NCI-H187 (cell line): Measurements from ENCODE around the gene NGF.

Source experiments
- DNase-seq, 2 experiments: peaks; one replicate each; lab custom pipeline; 2025; lab: John Stamatoyannopoulos, UW

The NGF gene

DNA sequence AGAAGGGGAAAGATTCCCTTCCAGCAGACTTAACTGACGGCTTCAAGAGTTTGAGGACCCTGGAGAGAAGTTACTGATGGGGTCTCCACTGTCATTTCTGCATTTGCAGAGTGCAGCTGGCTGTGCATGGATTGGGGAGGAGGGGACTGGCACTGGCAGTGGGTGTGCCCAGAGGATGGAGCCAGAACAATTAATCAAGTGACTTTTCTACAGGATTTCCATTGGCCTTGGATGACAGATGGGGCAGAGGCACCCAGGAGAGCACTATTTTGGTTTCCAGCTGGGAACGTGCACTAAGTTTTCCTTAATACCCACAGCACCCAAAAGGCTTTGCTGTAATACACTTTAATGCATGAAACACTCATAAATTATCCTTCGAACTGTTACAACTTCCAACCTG lies 1.3 kb downstream of the NGF start:
- no peak for DNase-seq

DNA sequence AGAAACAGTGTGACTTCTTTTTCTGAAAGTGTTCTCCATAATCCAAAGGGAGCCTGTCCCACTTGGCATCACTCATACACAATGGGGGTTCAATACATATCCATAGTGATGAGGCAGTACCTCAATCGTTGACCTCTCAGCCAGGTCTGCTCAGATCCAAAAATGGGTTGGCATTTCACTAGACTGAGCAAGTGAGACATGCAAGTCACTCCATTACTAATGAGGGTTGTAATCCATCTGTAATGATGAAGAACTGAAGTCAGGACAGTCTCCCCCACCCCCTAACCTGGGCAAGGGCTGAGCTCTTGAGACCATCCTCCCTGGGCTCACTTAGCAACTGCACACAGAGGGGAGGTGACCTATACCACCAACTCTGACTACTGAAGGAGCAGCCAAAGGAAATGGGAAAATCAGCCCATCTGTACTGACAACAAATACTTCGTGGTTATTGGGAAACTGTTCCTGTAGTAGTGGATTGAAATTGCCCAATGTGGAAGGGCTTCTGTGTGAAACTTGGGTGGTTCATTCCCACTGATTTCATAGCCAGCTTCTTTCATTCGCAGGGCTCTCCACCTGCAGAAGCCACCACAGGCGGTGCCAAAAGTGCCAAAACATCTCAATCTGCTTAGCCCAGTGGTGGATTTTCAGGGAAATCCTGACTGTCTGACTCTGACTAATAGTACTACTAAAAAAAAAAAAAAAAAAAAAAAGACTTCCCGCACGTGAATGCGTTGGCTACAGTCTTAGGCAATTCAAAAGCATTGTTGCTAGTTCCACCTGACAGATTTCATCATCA lies 5.0 kb downstream of the NGF start:
- DNase-seq, result no peak

DNA sequence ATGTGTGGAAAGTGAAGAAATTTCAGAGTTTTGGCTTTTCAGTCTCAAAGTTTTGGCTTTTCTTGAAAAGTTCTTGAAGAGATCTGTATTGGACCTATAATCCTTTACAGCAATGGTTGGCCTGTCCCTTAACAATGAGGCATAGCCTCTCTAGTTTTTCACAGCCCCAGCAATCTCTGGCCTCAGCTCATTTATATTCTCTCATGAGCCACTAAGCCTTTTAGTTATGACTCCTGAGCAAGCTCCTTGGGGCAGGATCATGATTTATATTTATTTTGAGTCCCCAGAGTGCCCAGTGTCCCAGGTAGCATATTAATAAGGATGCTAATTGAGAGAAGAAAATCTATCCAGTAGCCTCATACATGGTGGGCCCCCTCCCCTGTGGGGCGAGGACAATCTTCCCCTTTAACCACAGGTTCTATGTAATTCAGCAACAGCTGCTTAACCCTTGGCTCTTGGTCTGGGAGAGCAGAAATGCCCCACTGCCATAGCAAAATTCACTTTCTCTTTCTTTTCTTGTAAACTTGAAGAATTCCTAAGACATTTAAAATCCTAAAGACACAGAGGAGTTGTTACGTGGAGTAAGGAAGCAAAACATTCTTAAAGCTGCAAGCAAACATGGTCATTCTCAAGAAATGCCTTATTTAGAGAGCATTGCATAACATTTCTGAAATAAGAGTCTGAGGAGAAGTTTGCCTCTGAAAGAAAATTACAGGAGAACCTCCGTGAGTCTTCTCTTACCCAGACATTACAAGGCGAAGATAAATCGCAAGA lies 6.3 kb downstream of the NGF start:
- DNase-seq, result no peak

GRCh38 chr1:115330480-115331013 lies 7.5 kb downstream of the NGF start:
- DNase-seq, result no peak

DNA sequence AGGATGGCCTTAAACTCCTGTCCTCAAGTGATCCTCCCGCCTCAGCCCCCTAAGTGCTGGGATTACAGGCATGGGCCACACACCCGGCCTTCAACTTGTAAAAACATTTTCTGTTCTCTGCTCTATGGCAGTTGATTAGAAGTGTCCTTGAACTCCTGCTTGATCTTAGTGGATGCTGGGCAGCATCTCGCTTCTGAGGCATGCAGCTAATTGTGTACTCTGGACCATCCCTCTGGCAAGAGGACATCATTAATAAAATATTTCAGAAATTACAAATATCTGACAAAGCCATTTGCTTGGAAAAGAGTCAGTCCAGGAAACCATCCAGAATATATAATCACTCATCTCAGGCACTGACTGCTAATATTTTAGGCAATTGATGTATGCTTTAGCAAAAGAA lies 8.1 kb downstream of the NGF start:
- DNase-seq, result no peak

- DNase-seq, result no peak
Observed at GRCh38 chr1:115327270-115327669, 10.8 kb downstream of the NGF start.

GRCh38 chr1:115326419-115326818 lies 11.6 kb downstream of the NGF start:
- no peak for DNase-seq

DNA sequence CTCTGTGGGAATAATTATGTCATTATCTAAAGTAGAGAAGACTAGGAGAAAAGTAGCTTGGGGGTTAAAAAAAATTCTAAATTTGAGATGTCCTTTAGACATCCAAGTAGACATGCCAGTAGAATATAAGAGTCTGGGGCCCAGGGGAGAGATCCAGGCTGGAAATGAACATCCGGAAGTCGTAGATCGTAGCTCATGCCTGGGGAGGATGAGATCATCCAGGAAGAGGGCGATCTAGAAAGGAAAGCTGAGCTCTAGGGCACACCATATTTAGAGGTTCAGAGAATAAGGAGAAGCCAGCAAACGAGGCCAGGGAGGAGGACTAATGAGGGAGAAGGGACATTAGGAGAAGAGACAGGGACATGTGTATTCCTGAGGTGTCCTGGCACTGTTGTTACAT lies 12.2 kb downstream of the NGF start:
- DNase-seq, result no peak

- DNase-seq, result no peak
Observed at GRCh38 chr1:115324649-115325420, 13.2 kb downstream of the NGF start.

GRCh38 chr1:115323366-115324004 lies 14.6 kb downstream of the NGF start:
- no peak for DNase-seq

GRCh38 chr1:115322631-115323030 lies 15.4 kb downstream of the NGF start:
- no peak for DNase-seq

DNA sequence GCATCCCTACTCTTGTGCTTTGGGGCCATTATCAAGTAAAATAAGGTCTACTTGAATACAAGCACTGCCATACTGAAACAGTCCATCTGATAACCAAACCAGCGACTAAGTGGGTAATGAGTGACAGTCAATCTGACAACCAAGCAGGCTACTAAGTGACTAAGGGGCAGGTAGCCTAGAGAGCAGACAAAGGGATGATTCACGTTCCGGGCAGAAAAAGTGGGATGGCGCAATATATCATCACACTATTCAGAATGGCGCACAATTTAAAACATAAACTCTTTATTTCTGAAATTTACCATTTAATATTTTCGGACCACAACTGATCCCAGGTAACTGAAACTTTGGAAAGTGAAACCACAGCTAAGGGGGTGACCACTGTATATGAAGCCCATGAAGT lies 17.7 kb downstream of the NGF start:
- DNase-seq, result no peak

GRCh38 chr1:115319706-115320105 lies 18.3 kb downstream of the NGF start:
- no peak for DNase-seq

GRCh38 chr1:115317101-115318012 lies 20.7 kb downstream of the NGF start:
- no peak for DNase-seq

- no peak for DNase-seq
Observed at GRCh38 chr1:115314765-115315164, 23.3 kb downstream of the NGF start.

GRCh38 chr1:115314092-115314491 lies 24.0 kb downstream of the NGF start:
- no peak for DNase-seq

DNA sequence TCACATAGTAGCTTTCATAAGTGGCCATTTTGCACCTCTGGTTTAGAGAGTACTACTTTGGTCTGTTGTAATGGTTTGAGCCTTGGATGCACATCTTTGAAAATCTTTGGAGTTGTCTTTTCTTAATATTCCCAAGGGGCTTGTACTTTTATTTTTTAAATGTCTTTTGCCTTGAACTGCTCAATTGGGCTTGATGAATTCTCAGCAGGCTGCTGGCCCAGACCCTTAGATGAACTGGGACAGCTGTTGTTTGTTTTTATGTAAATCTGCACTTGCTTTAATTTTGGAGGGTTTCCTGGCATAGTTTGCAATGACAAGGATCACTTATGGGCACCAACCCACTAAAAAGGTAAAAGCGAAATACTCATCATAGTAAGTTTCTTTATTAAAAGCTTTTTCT lies 24.9 kb downstream of the NGF start:
- DNase-seq, result no peak

DNA sequence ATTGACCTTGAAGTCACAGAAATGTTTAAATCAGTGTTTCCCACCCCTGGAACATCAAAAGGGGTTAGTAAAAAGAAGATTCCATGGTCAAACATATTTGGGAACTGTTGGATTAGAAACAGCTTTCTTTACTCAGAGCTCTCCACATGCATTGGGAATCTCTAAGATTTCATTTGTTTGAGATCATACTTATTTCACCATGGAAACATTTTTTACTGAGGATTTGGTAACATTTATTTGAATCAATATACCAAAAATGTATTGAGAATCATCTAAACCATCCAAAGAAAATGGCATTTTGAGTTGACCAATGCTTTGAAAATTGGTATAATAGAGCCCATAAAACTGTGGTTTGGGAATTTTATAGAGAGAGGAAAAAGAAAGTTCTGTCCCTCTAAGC lies 25.3 kb downstream of the NGF start:
- DNase-seq, result no peak

DNA sequence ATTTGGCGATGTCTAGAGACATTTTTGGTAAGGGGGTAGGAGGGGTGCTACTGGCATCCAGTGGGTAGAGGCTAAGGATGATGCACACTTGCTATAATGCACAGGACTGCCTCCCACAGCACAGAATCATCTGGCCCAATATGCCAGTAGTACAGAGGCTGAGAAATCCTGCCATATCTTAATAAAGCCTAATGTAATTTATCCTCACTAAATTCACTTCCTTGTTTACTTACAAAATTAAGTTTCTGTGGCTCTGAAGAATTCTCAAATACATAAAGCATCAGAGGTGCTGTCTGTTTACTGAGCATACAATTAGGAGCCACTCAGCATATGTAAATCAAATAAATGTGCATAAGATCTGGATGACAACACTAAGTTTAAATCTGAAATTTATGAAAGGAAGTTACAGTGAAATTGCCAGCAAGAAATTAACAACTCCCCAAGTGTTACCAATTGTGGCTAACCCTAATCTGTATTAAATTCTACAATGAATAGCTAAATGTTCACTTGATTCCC lies 26.5 kb downstream of the NGF start:
- no peak for DNase-seq

DNA sequence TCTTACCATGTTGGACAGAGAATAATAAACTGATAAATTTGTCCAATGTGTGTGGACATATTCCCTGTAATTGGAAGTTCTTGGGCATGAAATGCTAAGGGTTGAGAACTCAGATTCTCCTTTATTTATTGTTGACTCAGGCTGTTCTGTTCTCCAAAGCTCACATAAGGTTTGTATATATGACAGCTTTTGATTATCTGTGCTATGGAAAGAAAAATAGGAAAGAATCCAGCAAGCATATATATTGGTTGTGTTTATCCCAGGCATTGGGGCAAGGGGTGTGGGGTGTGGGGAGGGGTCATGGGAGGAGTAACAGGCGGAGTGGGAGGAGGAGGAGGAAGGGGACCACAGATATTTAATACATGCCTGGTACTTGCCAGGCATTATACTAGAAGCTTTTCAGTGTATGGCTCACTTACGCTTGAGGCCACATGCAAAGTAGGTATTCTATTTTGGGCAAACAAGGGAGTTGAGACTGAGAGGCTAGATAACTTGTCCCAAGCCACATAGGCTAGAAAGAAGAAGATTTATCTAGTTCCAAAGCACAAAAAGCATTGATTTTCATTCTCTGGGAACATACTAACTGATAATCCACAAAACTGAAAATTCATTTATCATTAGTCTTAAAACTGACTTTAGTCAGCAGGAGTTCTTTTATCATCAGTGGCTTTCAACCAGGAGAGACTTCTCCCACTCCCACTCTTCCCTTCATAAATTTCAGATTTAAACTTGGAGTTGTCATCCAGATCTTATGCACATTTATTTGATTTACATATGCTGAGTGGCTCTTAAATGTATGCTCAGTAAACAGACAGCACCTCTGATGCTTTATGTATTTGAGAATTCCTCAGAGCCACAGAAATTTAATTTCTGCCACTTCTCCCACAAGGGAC lies 27.2 kb downstream of the NGF start:
- DNase-seq, result no peak
